Measurements from ENCODE around the gene KRT77.

- TF ChIP-seq SNAI2 (CRISPR knock-in tag; IDR thresholded peaks at IDR 0.05) (no peak), CSDC2 (CRISPR knock-in tag; IDR thresholded peaks at IDR 0.05) (no peak), CREB5 (CRISPR knock-in tag; IDR thresholded peaks at IDR 0.05; ENCODE audit: low read depth) (no peak), TOX (CRISPR knock-in tag; IDR thresholded peaks at IDR 0.05; ENCODE audit: borderline replicate concordance) (no peak), TCF4 (CRISPR knock-in tag; IDR thresholded peaks at IDR 0.05; ENCODE audit: borderline replicate concordance) (no peak), BACH2 (CRISPR knock-in tag; IDR thresholded peaks at IDR 0.05; ENCODE audit: borderline replicate concordance) (no peak), ARNTL (CRISPR knock-in tag; IDR thresholded peaks at IDR 0.05; ENCODE audit: borderline replicate concordance, low read depth) (no peak), PPARA (CRISPR knock-in tag; IDR thresholded peaks at IDR 0.05; ENCODE audit: borderline replicate concordance) (no peak), RARB (CRISPR knock-in tag; IDR thresholded peaks at IDR 0.05) (no peak), POU6F1 (CRISPR knock-in tag; IDR thresholded peaks at IDR 0.05; ENCODE audit: borderline replicate concordance, low read depth) (no peak), PATZ1 (CRISPR knock-in tag; IDR thresholded peaks at IDR 0.05; ENCODE audit: borderline replicate concordance) (no peak), ZNF565 (CRISPR knock-in tag; conservative IDR thresholded peaks at IDR 0.05; ENCODE audit: low read depth) (no peak), ZFP3 (CRISPR knock-in tag; IDR thresholded peaks at IDR 0.05) (no peak)
Observed at GRCh38 chr12:52699373-52699772, 4.0 kb downstream of the KRT77 start.

Measured in SK-N-SH treated with all-trans-retinoic acid at 6 μM for 48 hours (cell line).